Activated CD8-positive, alpha-beta memory T cell treated with anti-CD3 and anti-CD28 coated beads, Interleukin-2, amount 50 U/mL, for 24 hours (primary cell): Measurements from ENCODE around the gene ETHE1.
"Not testable (repeated sequence)": the region's sequence is repeated elsewhere in the genome, so short reads cannot be mapped to it uniquely, and the experiment has no call there.

Source experiments
- DNase-seq: peaks from one replicate; pipeline ENCODE4 v3.0.0-alpha.2; 2020; ENCODE audit errors: extremely low read depth

ETHE1 gene

GRCh38 chr19:43524922-43525835, 1.8 kb downstream of the ETHE1 start:
- no peak for DNase-seq

- not testable (repeated sequence) for DNase-seq
These were observed 3.3 kb downstream of the ETHE1 start for GRCh38 chr19:43523696-43524095.

- no peak for DNase-seq
These were observed 4.1 kb downstream of the ETHE1 start for GRCh38 chr19:43522929-43523328.

GRCh38 chr19:43519436-43520088, 7.4 kb downstream of the ETHE1 start:
- DNase-seq: no peak

GRCh38 chr19:43518051-43518450, 8.9 kb downstream of the ETHE1 start:
- DNase-seq: no peak

- DNase-seq: not testable (repeated sequence)
These were observed 14.6 kb downstream of the ETHE1 start for GRCh38 chr19:43512399-43512798.

GRCh38 chr19:43511324-43511723, 15.7 kb downstream of the ETHE1 start:
- no peak for DNase-seq

GRCh38 chr19:43510713-43511112, 16.3 kb downstream of the ETHE1 start:
- DNase-seq: no peak

GRCh38 chr19:43507880-43508279, 19.1 kb downstream of the ETHE1 start:
- no peak for DNase-seq

GRCh38 chr19:43506629-43507028, 20.4 kb downstream of the ETHE1 start:
- no peak for DNase-seq

GRCh38 chr19:43505941-43506340, 21.1 kb downstream of the ETHE1 start:
- no peak for DNase-seq

- DNase-seq: no peak
These were observed 21.9 kb downstream of the ETHE1 start for GRCh38 chr19:43505186-43505456.

- DNase-seq: no peak
These were observed 22.4 kb downstream of the ETHE1 start, which contains the start of gene PHLDB3 for GRCh38 chr19:43504426-43505185. Gene PHLDB3 (minus strand): TSS chr19:43504746. CDS start chr19:43504118, 628 bp downstream.

- DNase-seq: peak; percentile 96
These were observed 23.2 kb downstream of the ETHE1 start for GRCh38 chr19:43503501-43504425.

GRCh38 chr19:43502419-43502976, 24.5 kb downstream of the ETHE1 start:
- no peak for DNase-seq

- no peak for DNase-seq
These were observed 25.2 kb downstream of the ETHE1 start for GRCh38 chr19:43501661-43502418.

- DNase-seq: no peak
These were observed 28.0 kb downstream of the ETHE1 start for GRCh38 chr19:43499042-43499441.

GRCh38 chr19:43498233-43498842, 28.7 kb downstream of the ETHE1 start:
- DNase-seq: no peak

- DNase-seq: no peak
These were observed 30.0 kb downstream of the ETHE1 start for GRCh38 chr19:43496960-43497359.

- DNase-seq: no peak
These were observed 31.9 kb downstream of the ETHE1 start for GRCh38 chr19:43495082-43495481.
